Liver (tissue), 3 donors: ENCODE results near the gene CAP1.

ENCODE experiments used
- ATF3 ChIP-seq: IDR thresholded peaks from 2 replicates; pipeline ENCODE4 v1.6.1; 2016; ENCODE audit warnings: antibody characterized with exemption
- EGR1 ChIP-seq, 2 donors: IDR thresholded peaks; 2 replicates each; pipeline ENCODE4 v1.6.1; 2016 to 2018; ENCODE audit warnings: antibody characterized with exemption in 2 of 2, low read depth in 2 of 2
- GABPA ChIP-seq, 2 donors: IDR thresholded peaks in 1 of 2; conservative IDR thresholded peaks in 1 of 2; 2 replicates each; pipeline ENCODE4 v1.6.1; 2016; ENCODE audit warnings: antibody characterized with exemption in 2 of 2, mild to moderate bottlenecking in 1 of 2, moderate library complexity in 1 of 2
- JUND ChIP-seq, 2 donors: IDR thresholded peaks; 2 replicates each; pipeline ENCODE4 v1.6.1; 2016; ENCODE audit warnings: antibody characterized with exemption in 2 of 2
- NR2F2 ChIP-seq: IDR thresholded peaks from 2 replicates; pipeline ENCODE4 v1.6.1; 2016; ENCODE audit warnings: antibody characterized with exemption
- RAD21 ChIP-seq, 2 donors: IDR thresholded peaks; 2 replicates each; pipeline ENCODE4 v1.6.1; 2016; ENCODE audit warnings: antibody characterized with exemption in 2 of 2, mild to moderate bottlenecking in 2 of 2
- RXRA ChIP-seq, 2 donors: IDR thresholded peaks; 2 replicates each; pipeline ENCODE4 v1.6.1; 2017 to 2018; ENCODE audit warnings: antibody characterized with exemption in 2 of 2, mild to moderate bottlenecking in 1 of 2
- SP1 ChIP-seq: IDR thresholded peaks from 2 replicates; pipeline ENCODE4 v1.6.1; 2018; ENCODE audit warnings: antibody characterized with exemption, mild to moderate bottlenecking
- TAF1 ChIP-seq: conservative IDR thresholded peaks from 2 replicates; pipeline ENCODE4 v1.6.1; 2016; ENCODE audit warnings: antibody characterized with exemption, mild to moderate bottlenecking
- YY1 ChIP-seq: IDR thresholded peaks from 2 replicates; pipeline ENCODE4 v1.6.1; 2016; ENCODE audit warnings: antibody characterized with exemption, mild to moderate bottlenecking
- TF ChIP-seq, protein P1 (sequence below): IDR thresholded peaks from 2 replicates; pipeline ENCODE4 v1.6.1; 2016; ENCODE audit warnings: antibody characterized with exemption, mild to moderate bottlenecking
- TF ChIP-seq, protein P2 (sequence below): IDR thresholded peaks from 2 replicates; pipeline ENCODE4 v1.6.1; 2016; ENCODE audit warnings: antibody characterized with exemption
- TF ChIP-seq, protein P3 (sequence below): fragments of 150-350 bp; IDR thresholded peaks from 2 replicates; pipeline ENCODE4 v1.5.1; 2017; ENCODE audit warnings: improper control_type of control experiment, low read depth, low read length; ENCODE audit not compliant: missing input control
- donor health status: healthy.
- donor health status: healthy.

DNA sequence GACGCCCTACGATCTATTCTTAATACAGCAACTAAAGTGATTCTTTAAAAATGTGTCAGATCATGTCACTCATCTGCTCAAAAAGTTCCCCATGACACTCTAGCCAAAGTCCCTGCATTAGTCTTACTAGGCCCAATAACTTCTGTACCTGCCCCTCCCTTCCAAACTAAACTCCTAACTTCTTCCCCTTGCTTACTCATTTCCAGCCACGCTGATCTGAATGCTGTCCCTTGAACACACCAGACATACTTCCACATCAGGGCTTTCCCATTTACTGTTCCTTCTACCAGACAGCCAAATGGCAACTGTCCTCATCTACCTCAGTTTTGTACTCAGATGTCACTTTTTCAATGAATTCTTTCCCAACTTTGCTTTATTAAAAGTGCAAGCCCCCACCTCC, 55.3 kb downstream of the CAP1 start:
- TF ChIP-seq, protein P1, sequence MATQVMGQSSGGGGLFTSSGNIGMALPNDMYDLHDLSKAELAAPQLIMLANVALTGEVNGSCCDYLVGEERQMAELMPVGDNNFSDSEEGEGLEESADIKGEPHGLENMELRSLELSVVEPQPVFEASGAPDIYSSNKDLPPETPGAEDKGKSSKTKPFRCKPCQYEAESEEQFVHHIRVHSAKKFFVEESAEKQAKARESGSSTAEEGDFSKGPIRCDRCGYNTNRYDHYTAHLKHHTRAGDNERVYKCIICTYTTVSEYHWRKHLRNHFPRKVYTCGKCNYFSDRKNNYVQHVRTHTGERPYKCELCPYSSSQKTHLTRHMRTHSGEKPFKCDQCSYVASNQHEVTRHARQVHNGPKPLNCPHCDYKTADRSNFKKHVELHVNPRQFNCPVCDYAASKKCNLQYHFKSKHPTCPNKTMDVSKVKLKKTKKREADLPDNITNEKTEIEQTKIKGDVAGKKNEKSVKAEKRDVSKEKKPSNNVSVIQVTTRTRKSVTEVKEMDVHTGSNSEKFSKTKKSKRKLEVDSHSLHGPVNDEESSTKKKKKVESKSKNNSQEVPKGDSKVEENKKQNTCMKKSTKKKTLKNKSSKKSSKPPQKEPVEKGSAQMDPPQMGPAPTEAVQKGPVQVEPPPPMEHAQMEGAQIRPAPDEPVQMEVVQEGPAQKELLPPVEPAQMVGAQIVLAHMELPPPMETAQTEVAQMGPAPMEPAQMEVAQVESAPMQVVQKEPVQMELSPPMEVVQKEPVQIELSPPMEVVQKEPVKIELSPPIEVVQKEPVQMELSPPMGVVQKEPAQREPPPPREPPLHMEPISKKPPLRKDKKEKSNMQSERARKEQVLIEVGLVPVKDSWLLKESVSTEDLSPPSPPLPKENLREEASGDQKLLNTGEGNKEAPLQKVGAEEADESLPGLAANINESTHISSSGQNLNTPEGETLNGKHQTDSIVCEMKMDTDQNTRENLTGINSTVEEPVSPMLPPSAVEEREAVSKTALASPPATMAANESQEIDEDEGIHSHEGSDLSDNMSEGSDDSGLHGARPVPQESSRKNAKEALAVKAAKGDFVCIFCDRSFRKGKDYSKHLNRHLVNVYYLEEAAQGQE, result no peak
- TF ChIP-seq, protein P2, sequence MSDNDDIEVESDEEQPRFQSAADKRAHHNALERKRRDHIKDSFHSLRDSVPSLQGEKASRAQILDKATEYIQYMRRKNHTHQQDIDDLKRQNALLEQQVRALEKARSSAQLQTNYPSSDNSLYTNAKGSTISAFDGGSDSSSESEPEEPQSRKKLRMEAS, result no peak
- no peak for TF ChIP-seq RAD21 (IDR thresholded peaks at IDR 0.05)
- TF ChIP-seq, protein P3, sequence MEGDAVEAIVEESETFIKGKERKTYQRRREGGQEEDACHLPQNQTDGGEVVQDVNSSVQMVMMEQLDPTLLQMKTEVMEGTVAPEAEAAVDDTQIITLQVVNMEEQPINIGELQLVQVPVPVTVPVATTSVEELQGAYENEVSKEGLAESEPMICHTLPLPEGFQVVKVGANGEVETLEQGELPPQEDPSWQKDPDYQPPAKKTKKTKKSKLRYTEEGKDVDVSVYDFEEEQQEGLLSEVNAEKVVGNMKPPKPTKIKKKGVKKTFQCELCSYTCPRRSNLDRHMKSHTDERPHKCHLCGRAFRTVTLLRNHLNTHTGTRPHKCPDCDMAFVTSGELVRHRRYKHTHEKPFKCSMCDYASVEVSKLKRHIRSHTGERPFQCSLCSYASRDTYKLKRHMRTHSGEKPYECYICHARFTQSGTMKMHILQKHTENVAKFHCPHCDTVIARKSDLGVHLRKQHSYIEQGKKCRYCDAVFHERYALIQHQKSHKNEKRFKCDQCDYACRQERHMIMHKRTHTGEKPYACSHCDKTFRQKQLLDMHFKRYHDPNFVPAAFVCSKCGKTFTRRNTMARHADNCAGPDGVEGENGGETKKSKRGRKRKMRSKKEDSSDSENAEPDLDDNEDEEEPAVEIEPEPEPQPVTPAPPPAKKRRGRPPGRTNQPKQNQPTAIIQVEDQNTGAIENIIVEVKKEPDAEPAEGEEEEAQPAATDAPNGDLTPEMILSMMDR, result no peak
- no peak for TF ChIP-seq TAF1
- no peak for TF ChIP-seq JUND (IDR thresholded peaks at IDR 0.05)
- TF ChIP-seq EGR1 (IDR thresholded peaks at IDR 0.05; ENCODE audit: low read depth in 2 of 2), result no peak
- TF ChIP-seq RXRA (IDR thresholded peaks at IDR 0.05), result no peak
- TF ChIP-seq GABPA (IDR thresholded peaks at IDR 0.05 in 1 of 2, conservative IDR thresholded peaks at IDR 0.05 in 1 of 2), result no peak
- TF ChIP-seq SP1, result no peak
- no peak for TF ChIP-seq YY1
- no peak for TF ChIP-seq NR2F2
- no peak for TF ChIP-seq ATF3
